GM18508 (cell line): ENCODE measurements around the gene SPINT3.

ENCODE experiments used
- ATAC-seq: cut with Tn5 transposase; IDR thresholded peaks from one replicate; pipeline ENCODE4 v1.9.1; 2021; ENCODE audit warnings: moderate number of reproducible peaks; ENCODE audit not compliant: insufficient read depth, unreplicated experiment

The SPINT3 gene

GRCh38 chr20:45465491-45466266, 49.7 kb downstream of the SPINT3 start:
- no peak for ATAC-seq

GRCh38 chr20:45463709-45464108, 51.7 kb downstream of the SPINT3 start:
- ATAC-seq, result no peak

GRCh38 chr20:45462711-45463509, 52.5 kb downstream of the SPINT3 start:
- no peak for ATAC-seq
